ENCODE data around the gene ATP2B1. TPM values are rescaled to one million over a fixed set of nuclear protein-coding genes. Genes with fewer than 3 reads are reported as not detected.

The ATP2B1 gene
- total RNA-seq, 1 experiment from 2014 or later = 20.6 TPM

GRCh38 chr12:89703768-89704167 lies 4.9 kb downstream of the ATP2B1 start:
- Histone ChIP-seq H3K27ac (ENCODE audit: insufficient read length, low read depth, low read length) (no peak overlapping the region), H3K23me2 (ENCODE audit: insufficient read length, low read depth, low read length, poor library complexity, severe bottlenecking) (peaks cover 8% of the 10 kb centered on the region), H3K18ac (ENCODE audit: insufficient read length, low read depth, low read length) (no peak overlapping the region), H3K23ac (ENCODE audit: insufficient read length, low read depth, low read length) (no peak overlapping the region), H2BK120ac (ENCODE audit: low read depth, low read length, poor library complexity, severe bottlenecking) (no peak overlapping the region), H2AFZ (ENCODE audit: low read length) (no peak overlapping the region), H3K79me2 (ENCODE audit: insufficient read depth, low read length) (peaks cover 3% of the 10 kb centered on the region; the same call in 1 of the 2 replicates), H3K4ac (ENCODE audit: low read depth, low read length) (no peak overlapping the region), H3K14ac (ENCODE audit: insufficient read depth, low read length) (no peak overlapping the region), H2BK5ac (ENCODE audit: insufficient read length, low read length) (no peak overlapping the region), H3K56ac (ENCODE audit: insufficient read length, low read depth, low read length) (no peak overlapping the region), H4K91ac (ENCODE audit: insufficient read length, low read depth, low read length) (no peak overlapping the region), H4K5ac (ENCODE audit: insufficient read length, low read depth, low read length) (no peak overlapping the region), H3K27me3 (ENCODE audit: insufficient read depth, low read length) (peaks cover 8% of the 10 kb centered on the region; the same call in 1 of the 2 replicates), H2BK15ac (ENCODE audit: low read depth, low read length) (no peak overlapping the region), H3K4me2 (ENCODE audit: insufficient read depth, insufficient read length, low read length) (no peak overlapping the region), H3K9me3 (ENCODE audit: control insufficient read depth, low read depth, low read length) (no peaks in the 10 kb centered on the region), H3T11ph (ENCODE audit: low read length) (no peak overlapping the region), H3K4me1 (ENCODE audit: insufficient read depth, low read length) (no peaks in the 10 kb centered on the region; the same call in 1 of the 2 replicates), H2BK20ac (ENCODE audit: low read depth, low read length, poor library complexity, severe bottlenecking) (no peak overlapping the region), H3K79me1 (ENCODE audit: insufficient read depth, low read depth, low read length, poor library complexity, severe bottlenecking) (no peaks in the 10 kb centered on the region), H2BK12ac (ENCODE audit: insufficient read length, low read depth, low read length) (no peak overlapping the region), H2AK5ac (ENCODE audit: insufficient read length, low read length) (no peak overlapping the region), H4K8ac (replicated peaks; ENCODE audit: insufficient read length, low read depth, low read length) (no peak overlapping the region), H4K20me1 (ENCODE audit: control insufficient read depth, insufficient read depth, insufficient read length) (no peaks in the 10 kb centered on the region), H3K9ac (ENCODE audit: extremely low read depth, insufficient read length, low read length) (no peak overlapping the region)
- WGBS (ENCODE audit: extremely low coverage, insufficient read length, low lambda C conversion rate) = no CpG with 5 or more reads among the region's 1 CpG
- peaks cover 29% of the 10 kb centered on the region for H3K27me3 Mint-ChIP-seq (ENCODE audit: low read depth)
- H3K36me3 Mint-ChIP-seq (ENCODE audit: insufficient read depth in 1 of 3, low read depth in 3 of 3) = no peaks in the 10 kb centered on the region; a peak in 1 of 7 replicates
- TF ChIP-seq CTCF (conservative IDR thresholded peaks at IDR 0.05) = no peak
- H3K4me3 Mint-ChIP-seq = no peak overlapping the region
- peaks cover 10 to 19% of the 10 kb centered on the region in 2 experiments for H3K4me1 Mint-ChIP-seq
- no peak overlapping the region for H3K27ac Mint-ChIP-seq
- no peak for DNase-seq
- H3K9me3 Mint-ChIP-seq = no peaks in the 10 kb centered on the region
